Anterior cingulate cortex (tissue), 58 donors: Measurements from ENCODE around the gene SEMA3A.
A peak's percentile ranks its signal among the peaks of the same experiment; 100 is the strongest.

Experiments
- DNase-seq, 58 donors: peaks; one replicate each; lab custom pipeline; 2025; lab: John Stamatoyannopoulos, UW

Gene SEMA3A

GRCh38 chr7:83952236-83952635, 242.4 kb downstream of the SEMA3A start:
- DNase-seq, result no peak

- peak in 11 of 58 donors; percentile 3 to 21 (median 11) for DNase-seq
Observed at GRCh38 chr7:83947260-83947659, 247.3 kb downstream of the SEMA3A start.

GRCh38 chr7:83946801-83947200, 247.8 kb downstream of the SEMA3A start:
- no peak for DNase-seq

GRCh38 chr7:83941300-83941699, 253.3 kb downstream of the SEMA3A start:
- DNase-seq, result peak in 1 of 58 donors; percentile 52

DNA sequence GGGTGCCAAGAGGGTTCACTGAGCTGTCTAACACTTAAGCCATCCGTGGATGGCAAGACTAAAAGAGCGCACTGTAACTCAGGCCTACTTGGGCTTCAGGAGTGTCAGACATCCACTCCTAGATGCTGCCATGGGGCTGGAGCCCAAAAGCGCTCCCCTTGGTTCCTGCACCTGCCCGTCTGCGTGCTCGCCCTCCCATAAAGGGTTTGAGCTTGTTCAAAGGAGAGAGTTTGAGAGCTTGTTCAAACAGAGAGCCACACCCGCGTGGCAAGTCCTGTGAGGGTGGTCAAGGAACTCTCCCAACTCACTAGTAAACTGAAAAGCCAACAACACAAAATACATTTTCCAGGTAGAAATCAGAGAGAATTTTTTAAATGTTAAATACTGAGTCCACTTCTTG, 256.7 kb downstream of the SEMA3A start:
- no peak for DNase-seq

GRCh38 chr7:83936056-83936708, 258.4 kb downstream of the SEMA3A start:
- peak in 38 of 58 donors; percentile 3 to 72 (median 30) for DNase-seq

DNA sequence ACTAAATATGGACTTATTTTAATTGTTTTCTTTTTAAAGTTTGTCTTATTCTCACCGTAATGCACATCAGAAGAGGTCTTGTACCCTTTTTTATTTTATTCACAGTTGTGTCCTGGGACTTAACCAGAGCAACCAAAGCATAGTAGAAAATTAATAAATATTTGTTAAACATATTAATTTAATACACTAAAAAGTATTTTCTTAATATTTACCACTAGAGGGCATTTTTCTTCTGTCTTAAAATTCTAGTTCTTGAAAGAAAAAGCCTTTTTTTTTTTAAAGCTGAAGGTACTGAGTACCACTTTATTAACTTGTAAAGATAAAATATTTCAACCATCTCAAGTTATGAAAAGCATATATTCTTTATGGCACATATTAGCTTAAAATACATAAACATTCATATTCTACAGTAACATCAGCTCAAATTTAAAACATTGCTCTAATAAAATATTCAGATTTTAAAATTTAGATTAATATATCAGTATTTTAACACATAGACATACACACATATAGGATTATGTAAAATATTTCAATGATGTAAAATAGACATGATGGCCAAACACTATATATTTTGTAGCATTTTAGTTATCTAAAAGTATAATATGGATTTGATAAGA, 260.4 kb downstream of the SEMA3A start:
- no peak for DNase-seq

- DNase-seq, result no peak
Observed at GRCh38 chr7:83931968-83932367, 262.6 kb downstream of the SEMA3A start.

GRCh38 chr7:83930262-83930661, 264.3 kb downstream of the SEMA3A start:
- no peak for DNase-seq

GRCh38 chr7:83925860-83926259, 268.7 kb downstream of the SEMA3A start:
- no peak for DNase-seq

DNA sequence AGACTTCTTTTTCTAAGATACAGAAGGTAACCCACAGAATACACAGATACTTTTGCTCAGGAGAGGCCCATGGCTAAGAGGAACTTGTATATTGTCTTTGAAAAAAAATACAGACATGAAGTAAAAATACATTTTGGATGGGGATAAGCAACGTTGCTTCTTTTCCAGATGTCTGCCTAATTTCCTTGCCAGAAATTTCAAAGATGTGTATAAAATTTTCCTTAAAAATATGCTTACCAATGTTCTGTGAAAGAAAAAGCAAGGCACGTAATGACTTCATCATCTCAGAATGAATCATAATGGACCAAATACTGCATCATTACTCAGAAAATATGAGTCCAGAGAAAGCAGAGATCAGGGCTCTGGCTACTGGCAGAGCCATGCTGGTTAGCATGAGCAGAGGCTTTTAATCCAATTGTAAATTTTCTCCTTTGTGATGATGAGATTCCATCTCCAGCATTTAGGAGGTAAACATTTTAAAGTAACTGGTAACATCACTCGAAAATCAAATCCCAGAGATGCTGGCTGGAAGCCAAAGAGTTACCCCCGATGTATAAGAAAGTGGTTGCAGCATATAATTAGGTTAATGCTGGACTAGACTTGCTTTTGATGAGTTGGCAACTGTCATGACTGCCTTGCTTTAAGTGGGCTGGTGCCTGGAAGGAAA, 272.5 kb downstream of the SEMA3A start:
- peak in 3 of 58 donors; percentile 3 to 22 (median 21) for DNase-seq

GRCh38 chr7:83921271-83921940, 273.2 kb downstream of the SEMA3A start:
- DNase-seq, result no peak

DNA sequence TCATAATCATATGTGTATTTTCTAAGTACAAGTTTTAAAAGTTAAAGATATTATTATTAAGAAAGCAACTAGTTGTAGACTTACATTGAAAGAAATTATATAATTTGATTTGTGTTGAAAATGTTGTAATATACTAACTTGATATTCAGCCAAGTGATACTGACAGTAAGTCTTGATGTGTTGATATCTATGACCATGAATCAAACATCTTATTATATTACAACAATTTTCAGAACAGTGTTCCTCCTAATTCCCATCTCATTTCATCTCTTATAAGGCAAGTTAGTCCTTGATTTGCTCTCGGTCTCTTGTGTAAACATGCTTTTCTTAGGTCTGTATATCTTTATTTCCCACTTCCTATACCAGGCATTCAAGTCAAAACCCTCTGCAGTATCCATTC, 276.4 kb downstream of the SEMA3A start:
- DNase-seq, result no peak

- DNase-seq, result no peak
Observed at GRCh38 chr7:83913174-83913573, 281.4 kb downstream of the SEMA3A start.

DNA sequence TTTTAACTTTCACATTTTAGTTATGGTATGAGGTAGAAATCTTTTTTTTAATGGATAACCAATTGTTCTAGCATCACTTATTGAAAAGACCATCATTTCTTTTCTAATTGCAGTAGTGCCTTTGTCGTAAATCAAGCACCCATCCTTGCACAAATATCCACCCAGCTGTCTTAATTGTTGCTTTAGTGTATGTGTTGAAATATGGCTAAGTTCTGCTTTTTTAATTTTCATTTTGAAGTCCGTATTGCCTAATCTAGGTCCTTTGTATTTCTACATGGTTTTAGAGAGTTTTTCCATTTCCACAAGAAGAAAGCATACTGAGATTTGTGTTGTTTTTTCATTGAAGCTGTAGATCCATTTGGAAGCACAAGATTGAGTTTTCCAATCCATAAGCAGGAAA, 286.1 kb downstream of the SEMA3A start:
- no peak for DNase-seq
